Endometrial microvascular endothelial cells (primary cell): ENCODE data around the gene STX8. TPM values are rescaled to one million over a fixed set of nuclear protein-coding genes. Genes with fewer than 3 reads are reported as not detected.

Experiments used
- in situ Hi-C: cut with HindIII; loops from 2 replicates; pipeline ENCODE4 v1.10.0; 2017; ENCODE audit warnings: low sequenced_read_pairs, low pct_unique_long_range_greater_than_20kb; ENCODE audit errors: inconsistent ontology term
- total RNA-seq: library from RNA; depleted of rRNA; stranded (reverse); fragments of >200 nt; gene quantifications from one replicate; pipeline ENCODE4 v1.2.3, GENCODE V29; 2015; ENCODE audit errors: inconsistent ontology term

Gene STX8
- total RNA-seq, 1 donor from 2014 or later = 53.2 TPM

- in situ Hi-C loops = no loop called here
These were observed 362.3 kb downstream of the STX8 start for GRCh38 chr17:9213303-9213640.

- in situ Hi-C loops = no loop called here
These were observed 363.0 kb downstream of the STX8 start for GRCh38 chr17:9212376-9213302.

GRCh38 chr17:9211133-9211765, 364.4 kb downstream of the STX8 start:
- in situ Hi-C loops = no loop called here

- in situ Hi-C loops = no loop called here
These were observed 365.7 kb downstream of the STX8 start for GRCh38 chr17:9209781-9210370.

GRCh38 chr17:9209347-9209746, 366.3 kb downstream of the STX8 start:
- in situ Hi-C loops = no loop called here

GRCh38 chr17:9208381-9209105, 367.1 kb downstream of the STX8 start:
- in situ Hi-C loops = no loop called here

- in situ Hi-C loops = no loop called here
These were observed 368.8 kb downstream of the STX8 start for GRCh38 chr17:9206741-9207332.

GRCh38 chr17:9206410-9206703, 369.3 kb downstream of the STX8 start:
- in situ Hi-C loops = no loop called here

GRCh38 chr17:9205520-9206409, 369.9 kb downstream of the STX8 start:
- in situ Hi-C loops = no loop called here

- in situ Hi-C loops = no loop called here
These were observed 370.8 kb downstream of the STX8 start for GRCh38 chr17:9204637-9205329.

GRCh38 chr17:9203771-9204425, 371.7 kb downstream of the STX8 start:
- in situ Hi-C loops = no loop called here

- in situ Hi-C loops = no loop called here
These were observed 373.1 kb downstream of the STX8 start for GRCh38 chr17:9202532-9202931.

GRCh38 chr17:9200699-9201359, 374.8 kb downstream of the STX8 start:
- in situ Hi-C loops = no loop called here
